ENCODE results near the gene LRTM2. TPM values are rescaled to one million over a fixed set of nuclear protein-coding genes. Genes with fewer than 3 reads are reported as not detected.

The LRTM2 gene
- total RNA-seq, 1 experiment from 2014 or later = not detected

GRCh38 chr12:1865284-1865866 lies 45.0 kb downstream of the LRTM2 start:
- Histone ChIP-seq H3K27me3 (ENCODE audit: low read length) (peaks cover 46% of the 10 kb centered on the region), H3K27ac (ENCODE audit: low read length) (no peak overlapping the region), H3K9ac (ENCODE audit: low read length) (no peak overlapping the region), H3K4me1 (ENCODE audit: insufficient read depth, low read length) (no peaks in the 10 kb centered on the region), H4K20me1 (ENCODE audit: low read length) (no peaks in the 10 kb centered on the region), H3K9me3 (ENCODE audit: low read length) (no peaks in the 10 kb centered on the region), H3K36me3 (ENCODE audit: low read depth, low read length) (no peaks in the 10 kb centered on the region), H3F3A (ENCODE audit: low read length, unreplicated experiment) (no peaks in the 10 kb centered on the region), H3K4me3 (ENCODE audit: low read length) (no peak overlapping the region), H2AFZ (ENCODE audit: low read length) (no peak overlapping the region), H3K79me2 (ENCODE audit: low read length) (no peaks in the 10 kb centered on the region), H3K4me2 (ENCODE audit: low read length) (no peak overlapping the region), H3K9me2 (replicated peaks; ENCODE audit: low read length) (no peaks in the 10 kb centered on the region)
- ATAC-seq (no peak), DNase-seq (no peak)
- POLR2A ChIA-PET (ENCODE audit: unreplicated experiment) = no interaction called here
- TF ChIP-seq EZH2phosphoT487 (IDR thresholded peaks at IDR 0.05; ENCODE audit: borderline replicate concordance, low read length) (no peak), EZH2 (IDR thresholded peaks at IDR 0.05; ENCODE audit: low read length, unreplicated experiment) (no peak), CTCF (conservative IDR thresholded peaks at IDR 0.05; ENCODE audit: low read depth, low read length) (no peak)
- BruUV-seq (replicated peaks) = no TSS peak
- CTCF ChIA-PET = no interaction called here
- intact Hi-C loops (cut with micrococcal nuclease) = no loop called here

GRCh38 chr12:1869145-1869544 lies 48.8 kb downstream of the LRTM2 start:
- Histone ChIP-seq H3K4me1 (ENCODE audit: insufficient read depth, low read length) (no peaks in the 10 kb centered on the region), H3K9me2 (replicated peaks; ENCODE audit: low read length) (no peaks in the 10 kb centered on the region), H3K9me3 (ENCODE audit: low read length) (no peaks in the 10 kb centered on the region), H2AFZ (ENCODE audit: low read length) (no peak overlapping the region), H3K4me2 (ENCODE audit: low read length) (no peak overlapping the region), H3K27me3 (ENCODE audit: low read length) (peaks cover 64% of the 10 kb centered on the region), H3F3A (ENCODE audit: low read length, unreplicated experiment) (no peaks in the 10 kb centered on the region), H3K79me2 (ENCODE audit: low read length) (no peaks in the 10 kb centered on the region), H3K27ac (ENCODE audit: low read length) (no peak overlapping the region), H3K9ac (ENCODE audit: low read length) (no peak overlapping the region), H3K36me3 (ENCODE audit: low read depth, low read length) (no peaks in the 10 kb centered on the region), H3K4me3 (ENCODE audit: low read length) (no peak overlapping the region), H4K20me1 (ENCODE audit: low read length) (no peaks in the 10 kb centered on the region)
- intact Hi-C loops (cut with micrococcal nuclease) = no loop called here
- ChIA-PET POLR2A (ENCODE audit: unreplicated experiment) (no interaction called here), CTCF (no interaction called here)
- BruUV-seq (replicated peaks) = no TSS peak
- no peak for TF ChIP-seq CTCF (conservative IDR thresholded peaks at IDR 0.05; ENCODE audit: low read depth, low read length)
- no peak for TF ChIP-seq EZH2phosphoT487 (IDR thresholded peaks at IDR 0.05; ENCODE audit: borderline replicate concordance, low read length)
- ATAC-seq = no peak
- no peak for DNase-seq

- CTCF ChIA-PET = no interaction called here
Observed at GRCh38 chr12:1870086-1870485, 49.7 kb downstream of the LRTM2 start.

More at GRCh38 chr12:1870086-1870485, 49.7 kb downstream of the LRTM2 start:
- Histone ChIP-seq H3K36me3 (ENCODE audit: low read depth, low read length) (no peaks in the 10 kb centered on the region), H3K27me3 (ENCODE audit: low read length) (peaks cover 74% of the 10 kb centered on the region), H3K4me3 (ENCODE audit: low read length) (no peak overlapping the region), H3K4me2 (ENCODE audit: low read length) (no peak overlapping the region), H3K79me2 (ENCODE audit: low read length) (no peaks in the 10 kb centered on the region), H3K9me2 (replicated peaks; ENCODE audit: low read length) (no peaks in the 10 kb centered on the region), H2AFZ (ENCODE audit: low read length) (no peak overlapping the region), H4K20me1 (ENCODE audit: low read length) (no peaks in the 10 kb centered on the region), H3K27ac (ENCODE audit: low read length) (no peak overlapping the region), H3K9ac (ENCODE audit: low read length) (no peak overlapping the region), H3K4me1 (ENCODE audit: insufficient read depth, low read length) (no peaks in the 10 kb centered on the region), H3K9me3 (ENCODE audit: low read length) (no peaks in the 10 kb centered on the region), H3F3A (ENCODE audit: low read length, unreplicated experiment) (no peaks in the 10 kb centered on the region)
- no TSS peak for BruUV-seq (replicated peaks)
- ATAC-seq = no peak
- no peak for TF ChIP-seq EZH2phosphoT487 (IDR thresholded peaks at IDR 0.05; ENCODE audit: borderline replicate concordance, low read length)
- TF ChIP-seq CTCF (conservative IDR thresholded peaks at IDR 0.05; ENCODE audit: low read depth, low read length) = no peak
- TF ChIP-seq EZH2 (IDR thresholded peaks at IDR 0.05; ENCODE audit: low read length, unreplicated experiment) = no peak
- DNase-seq = no peak
- POLR2A ChIA-PET (ENCODE audit: unreplicated experiment) = no interaction called here
- intact Hi-C loops (cut with micrococcal nuclease) = no loop called here

Measured in PC-3 (cell line).